Esophagus squamous epithelium (tissue), 4 donors: ENCODE data around the gene RGS7.

Experiments used
- CTCF ChIP-seq, 6 experiments: fragments of 450-650 bp in 4 of 6; fragments of 200-600 bp in 2 of 6; sonication (generic) in 2 of 6; IDR thresholded peaks; one replicate each; pipeline ENCODE4 v1.5.1; 2016 to 2019; ENCODE audit warnings: antibody characterized with exemption in 6 of 6, mild to moderate bottlenecking in 4 of 6, moderate library complexity in 4 of 6
- POLR2A ChIP-seq, 4 donors: fragments of 450-650 bp; IDR thresholded peaks; one replicate each; pipeline ENCODE4 v1.6.1; 2017; ENCODE audit warnings: antibody characterized with exemption in 4 of 4, mild to moderate bottlenecking in 4 of 4, moderate library complexity in 3 of 4

- TF ChIP-seq CTCF (IDR thresholded peaks at IDR 0.05) (no peak), POLR2A (IDR thresholded peaks at IDR 0.05) (no peak)
Measured at GRCh38 chr1:240956424-240956823, 400.6 kb downstream of the RGS7 start.
